Mesothelial cell of epicardium (in vitro differentiated cells): Measurements from ENCODE around the gene TSGA10. TPM values are rescaled to one million over a fixed set of nuclear protein-coding genes. Genes with fewer than 3 reads are reported as not detected.

Experiments
- DNase-seq, 2 experiments: peaks; one replicate each; pipeline ENCODE4 v3.0.0; 2021; ENCODE audit warnings: low spot score in 2 of 2; ENCODE audit not compliant: unreplicated experiment in 2 of 2
- H3K27ac Mint-ChIP-seq: 2 replicates; pipeline ENCODE4 v1.8.0; 2021; ENCODE audit warnings: mixed read lengths
- H3K27me3 Mint-ChIP-seq: 2 replicates; pipeline ENCODE4 v1.8.0; 2021; ENCODE audit warnings: low read depth, mixed read lengths
- H3K36me3 Mint-ChIP-seq: 2 replicates; pipeline ENCODE4 v1.8.0; 2021; ENCODE audit warnings: mixed read lengths
- H3K4me1 Mint-ChIP-seq: 2 replicates; pipeline ENCODE4 v1.8.0; 2021; ENCODE audit warnings: mixed read lengths
- H3K4me3 Mint-ChIP-seq: 2 replicates; pipeline ENCODE4 v1.8.0; 2021; ENCODE audit warnings: mild to moderate bottlenecking, moderate library complexity, mixed read lengths
- H3K9me3 Mint-ChIP-seq: 2 replicates; pipeline ENCODE4 v1.8.0; 2021; ENCODE audit warnings: mixed read lengths
- total RNA-seq: library from RNA; stranded (reverse); gene quantifications from 3 replicates; pipeline ENCODE4 v1.2.1, GENCODE V29; 2021
- TF ChIP-seq, protein P1 (sequence below): fragments of 200-600 bp; sonication (generic); IDR thresholded peaks from one replicate; pipeline ENCODE4 v1.5.0; 2021; ENCODE audit warnings: antibody characterized with exemption; ENCODE audit not compliant: unreplicated experiment

The TSGA10 gene
- total RNA-seq, 1 donor from 2014 or later, result 11.3 TPM

- TF ChIP-seq, protein P1, sequence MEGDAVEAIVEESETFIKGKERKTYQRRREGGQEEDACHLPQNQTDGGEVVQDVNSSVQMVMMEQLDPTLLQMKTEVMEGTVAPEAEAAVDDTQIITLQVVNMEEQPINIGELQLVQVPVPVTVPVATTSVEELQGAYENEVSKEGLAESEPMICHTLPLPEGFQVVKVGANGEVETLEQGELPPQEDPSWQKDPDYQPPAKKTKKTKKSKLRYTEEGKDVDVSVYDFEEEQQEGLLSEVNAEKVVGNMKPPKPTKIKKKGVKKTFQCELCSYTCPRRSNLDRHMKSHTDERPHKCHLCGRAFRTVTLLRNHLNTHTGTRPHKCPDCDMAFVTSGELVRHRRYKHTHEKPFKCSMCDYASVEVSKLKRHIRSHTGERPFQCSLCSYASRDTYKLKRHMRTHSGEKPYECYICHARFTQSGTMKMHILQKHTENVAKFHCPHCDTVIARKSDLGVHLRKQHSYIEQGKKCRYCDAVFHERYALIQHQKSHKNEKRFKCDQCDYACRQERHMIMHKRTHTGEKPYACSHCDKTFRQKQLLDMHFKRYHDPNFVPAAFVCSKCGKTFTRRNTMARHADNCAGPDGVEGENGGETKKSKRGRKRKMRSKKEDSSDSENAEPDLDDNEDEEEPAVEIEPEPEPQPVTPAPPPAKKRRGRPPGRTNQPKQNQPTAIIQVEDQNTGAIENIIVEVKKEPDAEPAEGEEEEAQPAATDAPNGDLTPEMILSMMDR, result no peak
- no peaks in the 10 kb centered on the region for H3K27me3 Mint-ChIP-seq
- H3K4me3 Mint-ChIP-seq, result no peak overlapping the region
- DNase-seq, result no peak
- H3K36me3 Mint-ChIP-seq, result peaks cover 34% of the 10 kb centered on the region
- H3K27ac Mint-ChIP-seq, result no peak overlapping the region
- no peaks in the 10 kb centered on the region for H3K9me3 Mint-ChIP-seq
- no peaks in the 10 kb centered on the region for H3K4me1 Mint-ChIP-seq
These were observed 35.8 kb upstream of the TSGA10 start for GRCh38 chr2:99190548-99190947.

DNA sequence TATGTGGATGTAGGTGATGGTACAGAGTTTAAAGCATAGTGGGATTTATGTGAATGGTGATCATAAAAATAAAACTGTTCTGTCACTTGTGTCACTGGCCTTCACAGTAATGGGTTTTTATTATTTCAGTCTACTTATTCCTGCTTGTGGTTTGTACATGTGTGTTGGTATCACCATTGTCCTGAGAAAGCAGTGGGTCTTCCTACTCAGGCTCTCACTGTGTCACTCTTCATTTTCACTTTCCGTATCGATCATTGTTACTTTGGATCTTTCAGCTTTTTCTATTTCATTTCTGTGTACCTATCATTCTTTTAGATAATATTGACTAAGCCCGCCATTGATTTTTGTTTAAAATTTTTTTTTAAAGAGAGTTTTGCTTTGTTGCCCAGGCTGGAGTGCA lies 33.6 kb upstream of the TSGA10 start:
- Mint-ChIP-seq H3K27me3 (no peaks in the 10 kb centered on the region), H3K4me3 (no peak overlapping the region), H3K27ac (no peak overlapping the region), H3K4me1 (peaks cover 3% of the 10 kb centered on the region), H3K36me3 (peaks cover 27% of the 10 kb centered on the region), H3K9me3 (no peaks in the 10 kb centered on the region)
- TF ChIP-seq, protein P1, result no peak
- no peak for DNase-seq

- H3K9me3 Mint-ChIP-seq, result no peaks in the 10 kb centered on the region
- H3K27ac Mint-ChIP-seq, result no peak overlapping the region
- no peaks in the 10 kb centered on the region for H3K27me3 Mint-ChIP-seq
- peaks cover 9% of the 10 kb centered on the region for H3K4me1 Mint-ChIP-seq
- DNase-seq, result no peak
- H3K36me3 Mint-ChIP-seq, result peaks cover 16% of the 10 kb centered on the region
- no peak overlapping the region for H3K4me3 Mint-ChIP-seq
- TF ChIP-seq, protein P1, result no peak
These were observed 32.3 kb upstream of the TSGA10 start for GRCh38 chr2:99187011-99187410.

DNA sequence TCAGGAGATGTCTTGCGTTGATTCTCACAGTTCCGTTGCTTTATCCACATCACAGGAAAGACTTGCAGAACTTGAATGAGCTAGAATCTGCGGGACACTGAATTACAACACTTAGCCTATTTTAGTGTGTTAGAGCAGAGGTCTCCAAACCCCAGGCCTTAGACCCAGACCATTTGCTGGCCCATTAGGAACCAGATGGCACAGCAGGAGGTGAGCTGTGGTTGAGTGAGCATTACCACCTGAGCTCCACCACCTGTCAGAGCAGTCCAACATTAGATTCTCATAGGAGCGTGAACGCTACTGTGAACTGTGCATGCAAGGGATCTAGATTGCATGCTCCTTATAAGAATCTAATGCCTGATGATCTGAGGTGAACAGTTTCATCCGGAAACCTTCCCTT lies 30.1 kb upstream of the TSGA10 start:
- Mint-ChIP-seq H3K27me3 (no peaks in the 10 kb centered on the region), H3K36me3 (peaks cover 4% of the 10 kb centered on the region), H3K4me3 (no peak overlapping the region), H3K9me3 (no peaks in the 10 kb centered on the region), H3K27ac (no peak overlapping the region), H3K4me1 (peaks cover 22% of the 10 kb centered on the region)
- TF ChIP-seq, protein P1, result no peak
- DNase-seq, result no peak

- Mint-ChIP-seq H3K27me3 (no peaks in the 10 kb centered on the region), H3K36me3 (no peaks in the 10 kb centered on the region), H3K4me1 (peaks cover 30% of the 10 kb centered on the region), H3K27ac (no peak overlapping the region), H3K9me3 (no peaks in the 10 kb centered on the region), H3K4me3 (peak overlapping the region; percentile 3)
- TF ChIP-seq, protein P1, result no peak
- DNase-seq, result no peak
These were observed 28.3 kb upstream of the TSGA10 start for GRCh38 chr2:99183025-99183424.

- peak overlapping the region; percentile 99 for H3K27ac Mint-ChIP-seq
- H3K4me3 Mint-ChIP-seq, result peak overlapping the region; percentile 99
- H3K4me1 Mint-ChIP-seq, result peaks cover 30% of the 10 kb centered on the region
- DNase-seq, result no peak
- H3K27me3 Mint-ChIP-seq, result no peaks in the 10 kb centered on the region
- TF ChIP-seq, protein P1, result no peak
- no peaks in the 10 kb centered on the region for H3K9me3 Mint-ChIP-seq
- no peaks in the 10 kb centered on the region for H3K36me3 Mint-ChIP-seq
These were observed 26.9 kb upstream of the TSGA10 start for GRCh38 chr2:99181624-99182000.
